DMS114 treated with DMSO at 0.1 percent for 48 hours (cell line): ENCODE results near the gene SYAP1.
"Not testable (repeated sequence)": the region's sequence is repeated elsewhere in the genome, so short reads cannot be mapped to it uniquely, and the experiment has no call there.

Source experiments
- DNase-seq: peaks from one replicate; lab custom pipeline; 2025; ENCODE audit not compliant: unreplicated experiment; lab: John Stamatoyannopoulos, UW

Gene SYAP1

GRCh38 chrX:16778545-16778944 lies 59.1 kb downstream of the SYAP1 start:
- DNase-seq: no peak

- DNase-seq: no peak
These were observed 59.6 kb downstream of the SYAP1 start for GRCh38 chrX:16778993-16779392.

- DNase-seq: not testable (repeated sequence)
These were observed 60.4 kb downstream of the SYAP1 start for GRCh38 chrX:16779815-16780214.

GRCh38 chrX:16783452-16783851 lies 64.0 kb downstream of the SYAP1 start:
- no peak for DNase-seq

- not testable (repeated sequence) for DNase-seq
These were observed 65.0 kb downstream of the SYAP1 start for GRCh38 chrX:16784440-16784839.

- DNase-seq: no peak
These were observed 66.1 kb downstream of the SYAP1 start for GRCh38 chrX:16785247-16786138.

GRCh38 chrX:16786139-16786790 lies 66.9 kb downstream of the SYAP1 start, which contains the start of gene TXLNG:
TXLNG (plus strand) TSS chrX:16786466; CDS start chrX:16786488, 22 bp downstream.
- DNase-seq: peak; percentile 98

GRCh38 chrX:16786791-16787735 lies 67.7 kb downstream of the SYAP1 start:
- DNase-seq: no peak

GRCh38 chrX:16788477-16788876 lies 69.1 kb downstream of the SYAP1 start:
- no peak for DNase-seq

GRCh38 chrX:16796298-16796697 lies 76.9 kb downstream of the SYAP1 start:
- DNase-seq: no peak

GRCh38 chrX:16797358-16797757 lies 77.9 kb downstream of the SYAP1 start:
- DNase-seq: no peak

- no peak for DNase-seq
These were observed 78.4 kb downstream of the SYAP1 start for GRCh38 chrX:16797841-16798240.

- DNase-seq: no peak
These were observed 85.6 kb downstream of the SYAP1 start for GRCh38 chrX:16804923-16805464.

- peak; percentile 20 for DNase-seq
These were observed 88.1 kb downstream of the SYAP1 start for GRCh38 chrX:16807548-16807947.

- no peak for DNase-seq
These were observed 88.6 kb downstream of the SYAP1 start for GRCh38 chrX:16807976-16808542.

- no peak for DNase-seq
These were observed 95.2 kb downstream of the SYAP1 start for GRCh38 chrX:16814597-16814996.
